Activated naive CD4-positive, alpha-beta T cell treated with anti-CD3 and anti-CD28 coated beads, Interleukin-2, amount 50 U/mL, for 24 hours (primary cell): ENCODE data around the gene RGS18.
"Not testable (repeated sequence)": the region's sequence is repeated elsewhere in the genome, so short reads cannot be mapped to it uniquely, and the experiment has no call there.

Source experiments
- H3K27ac Mint-ChIP-seq: one replicate; pipeline ENCODE4 v1.8.0; 2021; ENCODE audit warnings: mild to moderate bottlenecking, mixed read lengths
- H3K27me3 Mint-ChIP-seq: one replicate; pipeline ENCODE4 v1.8.0; 2021; ENCODE audit warnings: mixed read lengths
- H3K36me3 Mint-ChIP-seq: one replicate; pipeline ENCODE4 v1.8.0; 2021; ENCODE audit warnings: mixed read lengths
- H3K4me1 Mint-ChIP-seq: one replicate; pipeline ENCODE4 v1.8.0; 2021; ENCODE audit warnings: mixed read lengths
- H3K4me3 Mint-ChIP-seq: one replicate; pipeline ENCODE4 v1.8.0; 2021; ENCODE audit warnings: mild to moderate bottlenecking, mixed read lengths
- H3K9me3 Mint-ChIP-seq: one replicate; pipeline ENCODE4 v1.8.0; 2021; ENCODE audit warnings: mixed read lengths

The RGS18 gene

GRCh38 chr1:192158181-192158580 is at the start of gene RGS18:
Gene RGS18 (plus strand): TSS chr1:192158462. CDS start chr1:192158638, 176 bp downstream.
- H3K27me3 Mint-ChIP-seq = no peaks in the 10 kb centered on the region
- H3K27ac Mint-ChIP-seq = no peak within 1 kb of the TSS
- no peak within 1 kb of the TSS for H3K4me3 Mint-ChIP-seq
- no peaks in the 10 kb centered on the region for H3K4me1 Mint-ChIP-seq
- H3K36me3 Mint-ChIP-seq = no peaks in the 10 kb centered on the region
- no peaks in the 10 kb centered on the region for H3K9me3 Mint-ChIP-seq

- no peak overlapping the region for H3K27ac Mint-ChIP-seq
- H3K36me3 Mint-ChIP-seq = no peaks in the 10 kb centered on the region
- H3K9me3 Mint-ChIP-seq = peaks cover 8% of the 10 kb centered on the region
- no peak overlapping the region for H3K4me3 Mint-ChIP-seq
- no peaks in the 10 kb centered on the region for H3K4me1 Mint-ChIP-seq
- H3K27me3 Mint-ChIP-seq = no peaks in the 10 kb centered on the region
These were observed 48.7 kb upstream of the RGS18 start for GRCh38 chr1:192109576-192109975.

- no peaks in the 10 kb centered on the region for H3K36me3 Mint-ChIP-seq
- no peak overlapping the region for H3K27ac Mint-ChIP-seq
- H3K4me1 Mint-ChIP-seq = no peaks in the 10 kb centered on the region
- no peaks in the 10 kb centered on the region for H3K27me3 Mint-ChIP-seq
- no peak overlapping the region for H3K4me3 Mint-ChIP-seq
- peaks cover 8% of the 10 kb centered on the region for H3K9me3 Mint-ChIP-seq
These were observed 43.3 kb upstream of the RGS18 start for GRCh38 chr1:192115000-192115399.

GRCh38 chr1:192118881-192119405 is 39.3 kb upstream of the RGS18 start:
- no peak overlapping the region for H3K27ac Mint-ChIP-seq
- H3K4me3 Mint-ChIP-seq = no peak overlapping the region
- H3K9me3 Mint-ChIP-seq = peaks cover 10% of the 10 kb centered on the region
- no peaks in the 10 kb centered on the region for H3K27me3 Mint-ChIP-seq
- H3K36me3 Mint-ChIP-seq = no peaks in the 10 kb centered on the region
- no peaks in the 10 kb centered on the region for H3K4me1 Mint-ChIP-seq

- H3K4me3 Mint-ChIP-seq = no peak overlapping the region
- no peaks in the 10 kb centered on the region for H3K4me1 Mint-ChIP-seq
- no peaks in the 10 kb centered on the region for H3K36me3 Mint-ChIP-seq
- H3K27me3 Mint-ChIP-seq = no peaks in the 10 kb centered on the region
- peaks cover 5% of the 10 kb centered on the region for H3K9me3 Mint-ChIP-seq
- H3K27ac Mint-ChIP-seq = no peak overlapping the region
These were observed 38.6 kb upstream of the RGS18 start for GRCh38 chr1:192119701-192120100.

GRCh38 chr1:192122668-192123067 is 35.6 kb upstream of the RGS18 start:
- H3K27ac Mint-ChIP-seq = no peak overlapping the region
- no peak overlapping the region for H3K4me3 Mint-ChIP-seq
- no peaks in the 10 kb centered on the region for H3K27me3 Mint-ChIP-seq
- peaks cover 5% of the 10 kb centered on the region for H3K9me3 Mint-ChIP-seq
- no peaks in the 10 kb centered on the region for H3K36me3 Mint-ChIP-seq
- H3K4me1 Mint-ChIP-seq = no peaks in the 10 kb centered on the region

- Mint-ChIP-seq H3K9me3 (peaks cover 5% of the 10 kb centered on the region), H3K36me3 (no peaks in the 10 kb centered on the region), H3K27me3 (no peaks in the 10 kb centered on the region), H3K4me1 (no peaks in the 10 kb centered on the region), H3K27ac (no peak overlapping the region), H3K4me3 (no peak overlapping the region)
These were observed 35.0 kb upstream of the RGS18 start for GRCh38 chr1:192123212-192123611.

GRCh38 chr1:192126030-192126619 is 32.1 kb upstream of the RGS18 start:
- no peaks in the 10 kb centered on the region for H3K36me3 Mint-ChIP-seq
- no peak overlapping the region for H3K4me3 Mint-ChIP-seq
- no peaks in the 10 kb centered on the region for H3K4me1 Mint-ChIP-seq
- no peak overlapping the region for H3K27ac Mint-ChIP-seq
- peaks cover 5% of the 10 kb centered on the region for H3K9me3 Mint-ChIP-seq
- no peaks in the 10 kb centered on the region for H3K27me3 Mint-ChIP-seq

- no peaks in the 10 kb centered on the region for H3K9me3 Mint-ChIP-seq
These were observed 28.1 kb upstream of the RGS18 start for GRCh38 chr1:192130175-192130574.

GRCh38 chr1:192130865-192131264 is 27.4 kb upstream of the RGS18 start:
- not testable (repeated sequence) for H3K27me3 Mint-ChIP-seq, H3K4me1 Mint-ChIP-seq, H3K36me3 Mint-ChIP-seq, H3K27ac Mint-ChIP-seq, H3K9me3 Mint-ChIP-seq, H3K4me3 Mint-ChIP-seq

More at GRCh38 chr1:192130175-192130574, 28.1 kb upstream of the RGS18 start:
- Mint-ChIP-seq H3K27ac (no peak overlapping the region), H3K27me3 (no peaks in the 10 kb centered on the region), H3K36me3 (no peaks in the 10 kb centered on the region), H3K4me1 (no peaks in the 10 kb centered on the region), H3K4me3 (no peak overlapping the region)

- Mint-ChIP-seq H3K27me3 (no peaks in the 10 kb centered on the region), H3K36me3 (no peaks in the 10 kb centered on the region), H3K9me3 (no peaks in the 10 kb centered on the region), H3K4me3 (no peak overlapping the region), H3K27ac (no peak overlapping the region), H3K4me1 (no peaks in the 10 kb centered on the region)
These were observed 26.3 kb upstream of the RGS18 start for GRCh38 chr1:192131914-192132313.

- Mint-ChIP-seq H3K9me3 (peaks cover 4% of the 10 kb centered on the region), H3K36me3 (no peaks in the 10 kb centered on the region), H3K27me3 (no peaks in the 10 kb centered on the region), H3K4me3 (no peak overlapping the region), H3K4me1 (no peaks in the 10 kb centered on the region), H3K27ac (no peak overlapping the region)
These were observed 24.8 kb upstream of the RGS18 start for GRCh38 chr1:192133350-192133926.

- H3K27me3 Mint-ChIP-seq = no peaks in the 10 kb centered on the region
- peaks cover 4% of the 10 kb centered on the region for H3K9me3 Mint-ChIP-seq
- no peak overlapping the region for H3K27ac Mint-ChIP-seq
- no peaks in the 10 kb centered on the region for H3K4me1 Mint-ChIP-seq
- no peaks in the 10 kb centered on the region for H3K36me3 Mint-ChIP-seq
- no peak overlapping the region for H3K4me3 Mint-ChIP-seq
These were observed 17.9 kb upstream of the RGS18 start for GRCh38 chr1:192140382-192140781.

- no peaks in the 10 kb centered on the region for H3K9me3 Mint-ChIP-seq
- no peaks in the 10 kb centered on the region for H3K36me3 Mint-ChIP-seq
- H3K4me3 Mint-ChIP-seq = no peak overlapping the region
- H3K27ac Mint-ChIP-seq = no peak overlapping the region
- no peaks in the 10 kb centered on the region for H3K27me3 Mint-ChIP-seq
- no peaks in the 10 kb centered on the region for H3K4me1 Mint-ChIP-seq
These were observed 11.0 kb upstream of the RGS18 start for GRCh38 chr1:192147221-192147620.

GRCh38 chr1:192147696-192148095 is 10.6 kb upstream of the RGS18 start:
- Mint-ChIP-seq H3K4me1 (no peaks in the 10 kb centered on the region), H3K4me3 (no peak overlapping the region), H3K9me3 (no peaks in the 10 kb centered on the region), H3K27me3 (no peaks in the 10 kb centered on the region), H3K36me3 (no peaks in the 10 kb centered on the region), H3K27ac (no peak overlapping the region)

- Mint-ChIP-seq H3K36me3 (no peaks in the 10 kb centered on the region), H3K9me3 (no peaks in the 10 kb centered on the region), H3K4me1 (no peaks in the 10 kb centered on the region), H3K27ac (no peak overlapping the region), H3K27me3 (no peaks in the 10 kb centered on the region), H3K4me3 (no peak overlapping the region)
These were observed 7.1 kb upstream of the RGS18 start for GRCh38 chr1:192151176-192151575.

GRCh38 chr1:192153276-192153675 is 5.0 kb upstream of the RGS18 start:
- Mint-ChIP-seq H3K27me3 (no peaks in the 10 kb centered on the region), H3K27ac (no peak overlapping the region), H3K36me3 (no peaks in the 10 kb centered on the region)

More at GRCh38 chr1:192153276-192153675, 5.0 kb upstream of the RGS18 start:
- Mint-ChIP-seq H3K4me1 (no peaks in the 10 kb centered on the region), H3K9me3 (no peaks in the 10 kb centered on the region), H3K4me3 (no peak overlapping the region)
